Hematopoietic multipotent progenitor cell treated with erythropoietin and hydrocortisone succinate and interleukin-3 and kit ligand, for 15 days (in vitro differentiated cells): ENCODE measurements around the gene PLIN4.

Experiments used
- DNase-seq: peaks from one replicate; pipeline ENCODE4 v3.0.0-alpha.2; 2015; ENCODE audit warnings: low spot score

The PLIN4 gene

GRCh38 chr19:4454747-4455718, 63.3 kb downstream of the PLIN4 start:
- DNase-seq: peak; percentile 95

- DNase-seq: no peak
Measured at GRCh38 chr19:4453232-4454179, 64.8 kb downstream of the PLIN4 start.

GRCh38 chr19:4452230-4452990, 65.9 kb downstream of the PLIN4 start:
- DNase-seq: no peak
